ENCODE measurements around the gene UPF2. TPM values are rescaled to one million over a fixed set of nuclear protein-coding genes. Genes with fewer than 3 reads are reported as not detected.

Gene UPF2
- total RNA-seq, 1 donor from 2014 or later, result 7.9 TPM

DNA sequence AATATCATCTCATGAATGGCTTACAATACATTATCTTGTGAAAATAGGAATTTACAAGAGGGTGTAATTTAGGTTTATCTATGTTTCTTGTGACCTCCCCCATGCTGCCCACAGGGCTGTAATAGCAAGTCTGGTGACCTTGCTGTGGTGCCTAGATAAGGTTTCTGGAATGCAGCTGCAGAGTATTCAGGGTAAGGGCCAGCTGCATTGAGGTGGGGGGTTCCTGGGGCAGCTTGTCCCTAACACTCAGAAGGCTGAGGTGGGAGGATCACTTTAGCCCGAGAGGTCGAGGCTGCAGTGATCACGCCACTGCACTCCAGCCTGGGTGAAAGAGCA lies 20.8 kb upstream of the UPF2 start:
- Histone ChIP-seq H3K36me3 (no peaks in the 10 kb centered on the region), H3K27me3 (no peaks in the 10 kb centered on the region), H3K4me3 (no peak overlapping the region), H3K4me1 (no peaks in the 10 kb centered on the region), H3K27ac (no peak overlapping the region), H3K9me3 (no peaks in the 10 kb centered on the region)
- DNase-seq (ENCODE audit: low spot score in 2 of 2), result no peak
- TF ChIP-seq, protein P1, sequence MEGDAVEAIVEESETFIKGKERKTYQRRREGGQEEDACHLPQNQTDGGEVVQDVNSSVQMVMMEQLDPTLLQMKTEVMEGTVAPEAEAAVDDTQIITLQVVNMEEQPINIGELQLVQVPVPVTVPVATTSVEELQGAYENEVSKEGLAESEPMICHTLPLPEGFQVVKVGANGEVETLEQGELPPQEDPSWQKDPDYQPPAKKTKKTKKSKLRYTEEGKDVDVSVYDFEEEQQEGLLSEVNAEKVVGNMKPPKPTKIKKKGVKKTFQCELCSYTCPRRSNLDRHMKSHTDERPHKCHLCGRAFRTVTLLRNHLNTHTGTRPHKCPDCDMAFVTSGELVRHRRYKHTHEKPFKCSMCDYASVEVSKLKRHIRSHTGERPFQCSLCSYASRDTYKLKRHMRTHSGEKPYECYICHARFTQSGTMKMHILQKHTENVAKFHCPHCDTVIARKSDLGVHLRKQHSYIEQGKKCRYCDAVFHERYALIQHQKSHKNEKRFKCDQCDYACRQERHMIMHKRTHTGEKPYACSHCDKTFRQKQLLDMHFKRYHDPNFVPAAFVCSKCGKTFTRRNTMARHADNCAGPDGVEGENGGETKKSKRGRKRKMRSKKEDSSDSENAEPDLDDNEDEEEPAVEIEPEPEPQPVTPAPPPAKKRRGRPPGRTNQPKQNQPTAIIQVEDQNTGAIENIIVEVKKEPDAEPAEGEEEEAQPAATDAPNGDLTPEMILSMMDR (IDR thresholded peaks at IDR 0.05), result no peak
- intact Hi-C loops (cut with DNase I), result loop anchor here (10.0 kb wide), 1 partner anchor 1041 kb away; the partner anchor contains the start of gene OPTN

GRCh38 chr10:12062754-12063482 lies 20.3 kb upstream of the UPF2 start:
- DNase-seq (ENCODE audit: low spot score in 2 of 2), result no peak

DNA sequence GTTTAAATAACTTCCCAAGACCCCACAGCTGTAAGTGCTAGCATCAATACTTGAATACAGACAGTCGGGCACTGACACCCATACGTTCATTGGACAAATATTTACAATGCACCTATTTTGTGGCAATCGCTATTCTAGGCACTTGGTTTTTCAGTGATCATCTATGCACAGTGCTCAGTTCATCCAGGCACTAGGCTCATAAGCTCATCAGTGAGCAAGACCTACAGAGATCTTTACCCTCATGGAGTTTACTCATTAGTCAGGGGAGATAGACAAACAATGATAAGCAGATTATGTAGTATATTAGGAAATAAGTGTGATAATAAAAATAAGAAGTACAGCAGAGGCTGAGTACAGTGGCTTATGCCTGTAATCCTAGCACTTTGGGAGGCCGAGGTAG lies 18.5 kb upstream of the UPF2 start:
- Histone ChIP-seq H3K27me3 (no peaks in the 10 kb centered on the region), H3K9me3 (no peaks in the 10 kb centered on the region), H3K27ac (no peak overlapping the region), H3K4me1 (no peaks in the 10 kb centered on the region), H3K36me3 (no peaks in the 10 kb centered on the region), H3K4me3 (no peak overlapping the region)
- no peak for DNase-seq (ENCODE audit: low spot score in 2 of 2)
- TF ChIP-seq, protein P1 (IDR thresholded peaks at IDR 0.05), result no peak
- intact Hi-C loops (cut with DNase I), result loop anchor here (10.0 kb wide), 1 partner anchor 1044 kb away; the partner anchor contains the start of gene OPTN

More at GRCh38 chr10:12062754-12063482, 20.3 kb upstream of the UPF2 start:
- Histone ChIP-seq H3K27me3 (no peaks in the 10 kb centered on the region), H3K36me3 (no peaks in the 10 kb centered on the region), H3K27ac (no peak overlapping the region), H3K4me1 (no peaks in the 10 kb centered on the region), H3K9me3 (no peaks in the 10 kb centered on the region), H3K4me3 (no peak overlapping the region)
- TF ChIP-seq, protein P1 (IDR thresholded peaks at IDR 0.05), result no peak
- intact Hi-C loops (cut with DNase I), result loop anchor here (10.0 kb wide), 1 partner anchor 1042 kb away; the partner anchor contains the start of gene OPTN

GRCh38 chr10:12056748-12057147 lies 14.1 kb upstream of the UPF2 start:
- Histone ChIP-seq H3K9me3 (no peaks in the 10 kb centered on the region), H3K27ac (no peak overlapping the region), H3K36me3 (no peaks in the 10 kb centered on the region), H3K27me3 (no peaks in the 10 kb centered on the region), H3K4me1 (peaks cover 0 to 4% of the 10 kb centered on the region in 2 donors), H3K4me3 (no peak overlapping the region)
- intact Hi-C loops (cut with DNase I), result no loop called here
- TF ChIP-seq, protein P1 (IDR thresholded peaks at IDR 0.05), result no peak
- no peak for DNase-seq (ENCODE audit: low spot score in 2 of 2)

GRCh38 chr10:12055732-12056131 lies 13.1 kb upstream of the UPF2 start:
- TF ChIP-seq, protein P1 (IDR thresholded peaks at IDR 0.05), result no peak
- intact Hi-C loops (cut with DNase I), result no loop called here

More at GRCh38 chr10:12055732-12056131, 13.1 kb upstream of the UPF2 start:
- Histone ChIP-seq H3K27me3 (no peaks in the 10 kb centered on the region), H3K4me3 (no peak overlapping the region), H3K4me1 (peaks cover 0 to 4% of the 10 kb centered on the region in 2 donors), H3K27ac (no peak overlapping the region), H3K9me3 (no peaks in the 10 kb centered on the region), H3K36me3 (no peaks in the 10 kb centered on the region)
- no peak for DNase-seq (ENCODE audit: low spot score in 2 of 2)
